Thoracic aorta (tissue), 2 donors: ENCODE measurements around the gene EPHA1. TPM values are rescaled to one million over a fixed set of nuclear protein-coding genes. Genes with fewer than 3 reads are reported as not detected.

Source experiments
- ATAC-seq: fragments of 150-250 bp; one replicate; pipeline ENCODE4 v1.8.0; 2017; ENCODE audit warnings: low read depth; ENCODE audit not compliant: insufficient number of reproducible peaks, low FRiP score
- DNase-seq: peaks from one replicate; pipeline ENCODE4 v3.0.0-alpha.2; 2020; ENCODE audit warnings: low spot score
- H3K27ac ChIP-seq, 2 donors: fragments of 200-600 bp; sonication (generic); 1 replicate in 1 of 2; 2 replicates in 1 of 2; pipeline ENCODE4 v1.5.1; 2016; ENCODE audit warnings: mild to moderate bottlenecking in 2 of 2, moderate library complexity in 2 of 2
- H3K27me3 ChIP-seq: fragments of 200-600 bp; sonication (generic); replicated peaks from 2 replicates; pipeline ENCODE4 v1.6.0; 2016; ENCODE audit warnings: mild to moderate bottlenecking; ENCODE audit not compliant: insufficient read depth
- H3K36me3 ChIP-seq: fragments of 200-600 bp; sonication (generic); one replicate; pipeline ENCODE4 v1.5.1; 2016
- H3K4me1 ChIP-seq, 2 donors: fragments of 200-600 bp; sonication (generic); 1 replicate in 1 of 2; 2 replicates in 1 of 2; pipeline versions ENCODE4 v1.5.1 to v1.6.0; 2016; ENCODE audit warnings: low read depth in 2 of 2, mild to moderate bottlenecking in 1 of 2; ENCODE audit not compliant: control insufficient read depth in 1 of 2
- H3K4me3 ChIP-seq: fragments of 200-600 bp; sonication (generic); 2 replicates; pipeline ENCODE4 v1.5.1; 2016; ENCODE audit warnings: mild to moderate bottlenecking
- H3K9me3 ChIP-seq: fragments of 200-600 bp; sonication (generic); 2 replicates; pipeline ENCODE4 v1.5.1; 2016
- total RNA-seq, 2 donors: library from RNA; depleted of rRNA; stranded (reverse); fragments of >200 nt; gene quantifications; one replicate each; pipeline versions ENCODE4 v1.1.0 to v1.2.3, GENCODE V29; 2016
- TF ChIP-seq, protein P1 (sequence below): fragments of 200-600 bp; sonication (generic); IDR thresholded peaks from one replicate; pipeline ENCODE4 v1.5.1; 2019; ENCODE audit warnings: antibody characterized with exemption

EPHA1 gene
- total RNA-seq, 2 donors from 2014 or later: 0.41 to 0.49 TPM

DNA sequence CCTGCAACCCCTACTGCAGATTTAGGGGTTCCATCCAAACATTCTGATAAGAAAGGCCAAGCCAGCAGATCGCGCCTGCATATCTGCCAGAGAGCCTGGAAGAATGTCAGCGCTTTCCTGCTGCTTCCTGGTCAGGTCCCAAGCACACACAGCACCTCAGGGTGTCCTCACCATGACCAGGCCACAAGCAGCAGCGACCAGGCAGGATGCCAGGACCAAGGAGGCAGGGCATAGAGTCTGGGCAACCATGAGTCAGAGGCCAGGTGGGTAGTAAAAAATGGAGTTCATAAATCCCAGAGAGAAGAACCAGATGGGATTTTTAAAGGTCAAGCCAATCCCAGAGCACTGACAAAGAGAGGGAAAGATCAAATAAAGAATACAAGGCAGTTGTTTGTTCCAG, 40.7 kb downstream of the EPHA1 start:
- TF ChIP-seq, protein P1, sequence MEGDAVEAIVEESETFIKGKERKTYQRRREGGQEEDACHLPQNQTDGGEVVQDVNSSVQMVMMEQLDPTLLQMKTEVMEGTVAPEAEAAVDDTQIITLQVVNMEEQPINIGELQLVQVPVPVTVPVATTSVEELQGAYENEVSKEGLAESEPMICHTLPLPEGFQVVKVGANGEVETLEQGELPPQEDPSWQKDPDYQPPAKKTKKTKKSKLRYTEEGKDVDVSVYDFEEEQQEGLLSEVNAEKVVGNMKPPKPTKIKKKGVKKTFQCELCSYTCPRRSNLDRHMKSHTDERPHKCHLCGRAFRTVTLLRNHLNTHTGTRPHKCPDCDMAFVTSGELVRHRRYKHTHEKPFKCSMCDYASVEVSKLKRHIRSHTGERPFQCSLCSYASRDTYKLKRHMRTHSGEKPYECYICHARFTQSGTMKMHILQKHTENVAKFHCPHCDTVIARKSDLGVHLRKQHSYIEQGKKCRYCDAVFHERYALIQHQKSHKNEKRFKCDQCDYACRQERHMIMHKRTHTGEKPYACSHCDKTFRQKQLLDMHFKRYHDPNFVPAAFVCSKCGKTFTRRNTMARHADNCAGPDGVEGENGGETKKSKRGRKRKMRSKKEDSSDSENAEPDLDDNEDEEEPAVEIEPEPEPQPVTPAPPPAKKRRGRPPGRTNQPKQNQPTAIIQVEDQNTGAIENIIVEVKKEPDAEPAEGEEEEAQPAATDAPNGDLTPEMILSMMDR: no peak
- H3K36me3 ChIP-seq: no peaks in the 10 kb centered on the region
- ATAC-seq: no peak
- peaks cover 3% of the 10 kb centered on the region for H3K27me3 ChIP-seq
- H3K27ac ChIP-seq: no peak overlapping the region
- DNase-seq: no peak
- no peak overlapping the region for H3K4me3 ChIP-seq
- no peaks in the 10 kb centered on the region for H3K9me3 ChIP-seq
- H3K4me1 ChIP-seq: peaks cover 0 to under 1% of the 10 kb centered on the region in 2 donors

DNA sequence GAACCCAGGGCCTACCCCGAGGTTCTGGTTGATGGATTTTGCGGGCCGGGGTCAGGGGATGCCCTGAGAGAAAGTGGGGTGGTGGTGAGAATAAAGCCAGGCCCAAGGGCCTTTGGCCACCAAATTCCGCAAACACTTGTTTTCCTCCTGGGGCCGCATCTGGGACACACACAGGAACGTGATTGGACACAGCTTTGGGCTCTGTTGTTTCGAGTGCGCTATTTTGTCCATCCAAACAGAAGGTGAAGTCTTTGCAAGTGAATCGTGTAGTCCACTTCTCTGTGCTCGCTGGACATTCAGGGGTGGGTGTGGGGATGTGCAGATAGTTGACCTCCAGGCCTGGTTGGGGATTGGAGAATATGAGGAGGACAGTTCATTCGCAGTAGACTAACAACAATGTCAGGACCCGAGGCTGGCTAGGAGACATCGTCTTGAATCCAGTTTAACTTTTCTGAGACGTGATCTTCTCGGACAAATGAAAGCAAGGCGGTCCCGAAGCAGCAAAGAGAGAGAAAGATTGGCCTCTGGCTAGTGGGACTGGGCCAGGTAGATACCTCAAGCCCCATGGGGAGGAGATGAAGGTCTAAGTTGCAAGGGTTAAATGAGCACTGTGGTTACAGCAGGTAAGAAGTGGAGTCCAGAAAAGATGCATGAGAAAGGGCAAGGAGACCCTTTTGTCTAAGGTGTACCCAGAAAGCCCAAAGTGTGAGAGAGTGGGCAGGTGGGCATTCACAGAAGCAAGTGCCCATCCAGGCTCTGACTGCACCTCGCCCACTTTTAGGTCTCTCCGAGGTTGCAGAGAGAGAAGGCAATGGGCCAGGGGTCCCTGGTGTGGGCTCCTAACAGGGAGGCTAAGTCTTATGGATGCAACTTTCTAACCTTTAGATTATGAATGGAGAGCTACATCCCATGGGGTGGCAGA, 45.4 kb downstream of the EPHA1 start:
- TF ChIP-seq, protein P1: no peak
- no peaks in the 10 kb centered on the region for H3K9me3 ChIP-seq
- peak overlapping the region; percentile 75 for H3K4me3 ChIP-seq
- peaks cover 4% of the 10 kb centered on the region for H3K27me3 ChIP-seq
- DNase-seq: no peak
- H3K27ac ChIP-seq: no peak overlapping the region
- no peaks in the 10 kb centered on the region for H3K36me3 ChIP-seq
- no peak for ATAC-seq
- peaks cover 6 to 11% of the 10 kb centered on the region in 2 donors for H3K4me1 ChIP-seq

DNA sequence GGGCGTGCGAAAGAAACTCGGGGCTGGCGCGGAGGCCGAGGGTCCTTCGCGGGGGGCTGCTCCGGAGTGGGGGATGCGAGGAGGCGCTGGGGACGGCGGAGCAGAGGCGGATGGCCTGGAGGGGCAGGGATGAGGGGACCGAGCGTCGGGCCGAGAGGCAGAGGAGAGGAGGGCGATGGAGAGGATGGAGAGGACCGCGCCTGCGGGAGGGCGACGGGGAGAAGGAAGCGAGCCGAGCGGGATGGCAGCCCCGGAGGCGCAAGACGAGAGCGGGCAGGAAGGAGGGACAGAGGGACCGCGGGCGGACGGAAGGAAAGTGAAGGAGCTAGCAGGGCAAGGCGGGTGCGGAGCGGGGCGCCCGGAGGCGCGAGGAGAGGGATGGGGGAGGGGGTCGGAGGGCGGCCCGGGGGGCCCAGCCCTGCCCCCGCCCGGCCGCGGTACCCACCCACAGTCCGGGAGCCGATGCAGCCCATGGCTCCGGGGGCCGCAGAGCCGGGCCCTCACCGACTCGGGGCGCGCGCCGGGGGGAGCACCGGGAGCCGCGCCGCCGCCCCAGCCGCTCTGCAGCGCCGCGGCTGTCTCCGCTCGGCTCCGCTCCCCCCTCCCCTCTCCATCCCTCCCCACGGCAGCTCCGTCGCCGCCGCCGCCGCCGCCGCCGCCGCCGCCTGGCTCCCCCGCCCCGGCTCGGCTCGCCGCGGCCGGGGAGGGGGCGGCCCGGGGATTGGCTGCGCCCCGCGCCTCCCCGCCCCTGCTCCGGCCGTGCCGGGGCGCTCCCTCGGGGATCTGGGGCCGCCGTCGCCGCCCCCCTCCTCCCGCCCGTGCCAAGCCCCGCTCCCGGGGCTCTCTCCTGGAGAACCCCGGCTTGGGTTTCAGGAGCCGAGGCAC, 46.3 kb downstream of the EPHA1 start, which contains the start of gene FAM131B:
TSS of gene FAM131B (minus strand) at position 583 of the 885 bp plus-strand sequence. CDS start at position 473, 110 bp downstream.
- TF ChIP-seq, protein P1: no peak
- Histone ChIP-seq H3K4me3 (peak within 1 kb of the TSS; percentile 75), H3K27ac (no peak within 1 kb of the TSS), H3K9me3 (no peaks in the 10 kb centered on the region), H3K4me1 (peaks cover 6 to 11% of the 10 kb centered on the region in 2 donors), H3K27me3 (peaks cover 4% of the 10 kb centered on the region), H3K36me3 (no peaks in the 10 kb centered on the region)
- peak; percentile 19 for ATAC-seq
- no peak for DNase-seq

DNA sequence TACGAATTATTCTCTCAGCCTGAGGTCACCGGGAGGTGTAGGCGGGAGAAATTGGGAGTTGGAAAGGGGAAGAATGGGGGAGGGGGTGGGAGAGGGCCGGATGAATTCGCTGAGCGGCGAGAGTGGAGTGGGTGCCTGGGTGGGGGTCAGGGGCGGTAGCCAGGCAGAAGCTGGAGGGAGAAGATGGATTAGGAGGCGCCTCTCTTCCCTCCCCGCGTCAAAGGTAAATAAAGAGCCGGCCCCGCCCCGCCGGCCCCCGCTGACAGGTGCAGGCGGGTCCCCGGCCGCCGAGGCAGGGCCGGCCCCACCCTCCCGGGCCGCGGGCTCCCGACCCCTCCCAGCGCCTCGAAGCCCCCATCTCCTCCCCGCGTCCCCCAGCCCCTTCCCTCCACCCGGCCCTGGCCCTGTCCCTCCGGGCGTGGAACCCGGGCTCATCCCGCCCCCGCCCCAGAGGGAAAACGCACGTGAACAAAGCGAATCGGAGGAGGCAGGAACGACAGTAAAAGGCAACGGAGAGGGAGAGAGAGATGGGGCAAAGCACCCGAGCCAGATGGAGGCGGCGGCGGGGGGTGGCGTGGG, 47.0 kb downstream of the EPHA1 start:
- no peaks in the 10 kb centered on the region for H3K9me3 ChIP-seq
- peaks cover 6 to 11% of the 10 kb centered on the region in 2 donors for H3K4me1 ChIP-seq
- DNase-seq (no peak), ATAC-seq (no peak)
- peaks cover 4% of the 10 kb centered on the region for H3K27me3 ChIP-seq
- no peaks in the 10 kb centered on the region for H3K36me3 ChIP-seq
- TF ChIP-seq, protein P1: no peak
- peak overlapping the region; percentile 75 for H3K4me3 ChIP-seq
- no peak overlapping the region for H3K27ac ChIP-seq
